ENCODE data around the gene PCDH9.

PCDH9 gene

GRCh38 chr13:66859078-66859477 is 371.1 kb downstream of the PCDH9 start:
- in situ Hi-C loops (cut with MboI; ENCODE audit: low sequenced_read_pairs) = no loop called here

- in situ Hi-C loops (cut with MboI; ENCODE audit: low sequenced_read_pairs) = no loop called here
These were observed 372.0 kb downstream of the PCDH9 start for GRCh38 chr13:66858163-66858562.

GRCh38 chr13:66855131-66855530 is 375.0 kb downstream of the PCDH9 start:
- in situ Hi-C loops (cut with MboI; ENCODE audit: low sequenced_read_pairs) = no loop called here

- in situ Hi-C loops (cut with MboI; ENCODE audit: low sequenced_read_pairs) = no loop called here
These were observed 376.6 kb downstream of the PCDH9 start for GRCh38 chr13:66853564-66853963.

- in situ Hi-C loops (cut with MboI; ENCODE audit: low sequenced_read_pairs) = no loop called here
These were observed 380.4 kb downstream of the PCDH9 start for GRCh38 chr13:66849706-66850105.

- in situ Hi-C loops (cut with MboI; ENCODE audit: low sequenced_read_pairs) = no loop called here
These were observed 382.6 kb downstream of the PCDH9 start for GRCh38 chr13:66847541-66847940.

- in situ Hi-C loops (cut with MboI; ENCODE audit: low sequenced_read_pairs) = no loop called here
These were observed 384.7 kb downstream of the PCDH9 start for GRCh38 chr13:66845393-66845792.

- in situ Hi-C loops (cut with MboI; ENCODE audit: low sequenced_read_pairs) = no loop called here
These were observed 385.2 kb downstream of the PCDH9 start for GRCh38 chr13:66844933-66845332.

- in situ Hi-C loops (cut with MboI; ENCODE audit: low sequenced_read_pairs) = no loop called here
These were observed 387.4 kb downstream of the PCDH9 start for GRCh38 chr13:66842766-66843165.

- in situ Hi-C loops (cut with MboI; ENCODE audit: low sequenced_read_pairs) = no loop called here
These were observed 389.5 kb downstream of the PCDH9 start for GRCh38 chr13:66840621-66841020.

GRCh38 chr13:66837246-66837645 is 392.9 kb downstream of the PCDH9 start:
- in situ Hi-C loops (cut with MboI; ENCODE audit: low sequenced_read_pairs) = no loop called here

- in situ Hi-C loops (cut with MboI; ENCODE audit: low sequenced_read_pairs) = no loop called here
These were observed 395.0 kb downstream of the PCDH9 start for GRCh38 chr13:66835040-66835628.

- in situ Hi-C loops (cut with MboI; ENCODE audit: low sequenced_read_pairs) = no loop called here
These were observed 399.0 kb downstream of the PCDH9 start for GRCh38 chr13:66830940-66831716.

- in situ Hi-C loops (cut with MboI; ENCODE audit: low sequenced_read_pairs) = no loop called here
These were observed 400.3 kb downstream of the PCDH9 start for GRCh38 chr13:66829803-66830202.

GRCh38 chr13:66826398-66826797 is 403.7 kb downstream of the PCDH9 start:
- in situ Hi-C loops (cut with MboI; ENCODE audit: low sequenced_read_pairs) = no loop called here

- in situ Hi-C loops (cut with MboI; ENCODE audit: low sequenced_read_pairs) = no loop called here
These were observed 408.6 kb downstream of the PCDH9 start for GRCh38 chr13:66821551-66821950.

- in situ Hi-C loops (cut with MboI; ENCODE audit: low sequenced_read_pairs) = no loop called here
These were observed 418.7 kb downstream of the PCDH9 start for GRCh38 chr13:66811455-66811854.

- in situ Hi-C loops (cut with MboI; ENCODE audit: low sequenced_read_pairs) = no loop called here
These were observed 420.7 kb downstream of the PCDH9 start for GRCh38 chr13:66809485-66809884.

- in situ Hi-C loops (cut with MboI; ENCODE audit: low sequenced_read_pairs) = no loop called here
These were observed 422.9 kb downstream of the PCDH9 start for GRCh38 chr13:66807251-66807650.

- in situ Hi-C loops (cut with MboI; ENCODE audit: low sequenced_read_pairs) = no loop called here
These were observed 424.5 kb downstream of the PCDH9 start for GRCh38 chr13:66805657-66806056.

GRCh38 chr13:66803808-66804456 is 426.2 kb downstream of the PCDH9 start:
- in situ Hi-C loops (cut with MboI; ENCODE audit: low sequenced_read_pairs) = no loop called here
